GM18907 (cell line): Measurements from ENCODE around the gene KCP.

Source experiments
- ATAC-seq: cut with Tn5 transposase; IDR thresholded peaks from one replicate; pipeline ENCODE4 v1.9.1; 2021; ENCODE audit warnings: mild to moderate bottlenecking, moderate library complexity; ENCODE audit not compliant: unreplicated experiment

KCP gene

GRCh38 chr7:128830231-128831177, 80.0 kb downstream of the KCP start, which contains the start of gene FLNC:
FLNC (plus strand) TSS chr7:128830406; CDS start chr7:128830638, 232 bp downstream.
- no peak for ATAC-seq

DNA sequence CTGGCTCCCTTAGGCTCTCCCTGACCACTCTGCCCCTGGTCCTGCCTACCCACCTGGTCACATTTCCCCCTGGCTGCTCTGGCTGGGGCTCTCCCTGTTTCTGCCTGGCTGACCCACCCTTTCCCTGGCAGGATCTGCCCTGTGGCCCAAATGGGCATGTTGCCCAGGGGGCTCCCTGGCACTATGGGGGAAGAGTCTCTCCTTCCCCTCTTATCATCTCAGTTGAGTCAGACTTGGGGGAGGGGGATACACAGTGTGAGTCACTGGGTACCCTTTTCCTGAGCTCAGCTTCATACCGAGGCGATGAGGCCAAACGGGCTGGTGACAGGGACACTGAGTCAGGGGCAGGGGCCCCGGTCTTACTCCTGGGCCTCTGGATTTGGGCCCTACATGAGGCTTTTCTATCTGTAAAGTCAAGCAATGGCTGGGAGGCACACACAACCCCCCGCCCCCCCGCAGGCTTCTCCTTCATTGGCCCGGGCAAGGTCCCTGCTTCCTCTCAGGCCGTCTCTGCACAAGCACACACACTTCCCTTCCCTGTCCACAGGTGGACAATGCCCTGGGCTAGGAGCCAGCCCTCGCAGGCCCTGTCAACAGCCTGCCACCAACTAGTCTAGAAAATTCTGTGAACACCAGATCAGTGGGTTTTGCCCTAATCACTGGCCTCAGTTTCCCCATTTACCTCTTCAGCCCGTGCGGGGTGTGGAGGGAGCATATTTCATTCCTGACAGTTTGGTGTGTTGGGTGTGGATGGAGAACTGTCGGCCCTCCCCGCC, 80.9 kb downstream of the KCP start:
- ATAC-seq = no peak

DNA sequence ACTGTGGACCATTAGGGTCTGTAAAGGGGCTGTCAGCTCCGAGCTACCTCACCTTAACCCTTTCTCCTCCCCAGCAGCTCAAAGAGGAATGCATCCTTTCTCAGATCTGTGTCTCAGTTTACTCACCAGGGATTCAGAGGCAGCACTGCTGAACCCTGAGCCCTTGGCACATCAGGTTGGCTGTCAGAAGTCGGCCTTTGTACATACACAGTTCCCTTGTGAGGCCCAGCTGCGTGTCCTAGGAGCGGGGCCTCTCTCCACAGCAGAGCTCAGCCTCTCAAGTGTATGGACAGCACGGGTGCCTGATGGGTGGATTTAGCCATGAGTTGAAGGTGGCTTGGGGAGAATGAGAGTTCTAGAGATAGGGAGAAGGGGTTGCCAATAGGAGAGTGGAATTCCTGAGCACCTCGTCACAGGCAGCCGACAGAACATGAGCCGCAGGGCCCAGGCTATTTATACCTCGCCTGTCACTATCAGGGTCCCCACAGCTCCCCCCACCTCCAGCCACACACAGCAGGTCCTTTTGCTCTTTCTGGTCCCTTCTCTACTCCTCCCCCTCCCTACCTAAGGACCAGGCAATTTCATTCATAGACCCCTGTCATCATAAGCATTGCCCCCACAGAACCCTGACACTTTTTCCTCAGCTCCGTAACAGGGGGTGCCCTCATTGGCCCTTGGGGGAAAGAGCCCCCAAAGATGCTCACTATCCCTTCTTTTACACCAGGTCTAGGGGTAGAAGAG, 82.4 kb downstream of the KCP start:
- no peak for ATAC-seq

DNA sequence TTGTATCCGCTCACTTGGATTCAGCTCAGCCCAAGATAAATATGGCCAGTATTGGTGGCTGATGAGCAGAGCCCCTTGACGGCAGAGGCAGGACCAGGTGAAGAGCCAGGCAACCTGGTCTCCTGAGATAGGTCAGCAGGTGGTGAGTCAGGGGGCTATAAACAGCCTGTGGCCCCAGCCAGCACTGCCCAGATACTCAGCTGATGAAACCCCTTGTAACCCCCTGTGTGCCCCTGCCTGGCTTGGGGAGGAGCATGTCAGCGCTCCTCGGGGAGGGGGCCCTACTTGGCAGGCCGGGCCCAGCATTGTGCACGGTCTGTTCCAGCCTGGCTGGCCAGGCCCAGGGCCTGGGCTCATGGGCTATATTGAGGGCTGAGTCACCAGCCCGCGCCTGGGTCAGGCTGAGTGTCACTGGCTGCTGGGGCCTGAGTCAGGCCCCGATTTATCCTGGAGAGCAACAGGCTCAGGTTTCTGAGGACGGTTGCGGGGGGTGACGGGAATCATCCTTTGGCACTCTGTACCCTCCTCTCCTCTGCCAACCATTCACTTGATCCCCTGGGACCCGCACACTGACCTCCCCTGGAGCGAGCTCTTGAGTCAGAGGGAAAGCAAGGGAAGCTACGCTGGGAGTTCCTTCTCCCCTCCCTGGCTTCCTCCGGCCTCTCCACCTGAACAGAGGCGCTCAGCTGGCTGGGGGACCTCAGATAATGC, 83.1 kb downstream of the KCP start:
- ATAC-seq = no peak

- no peak for ATAC-seq
Observed at GRCh38 chr7:128826916-128827247, 83.6 kb downstream of the KCP start.
